Osteoblast (primary cell): ENCODE results near the gene TMEM125. TPM values are rescaled to one million over a fixed set of nuclear protein-coding genes. Genes with fewer than 3 reads are reported as not detected.

Source experiments
- DNase-seq: peaks from one replicate; pipeline ENCODE4 v3.0.0; 2011; ENCODE audit warnings: low spot score, mixed read lengths; ENCODE audit not compliant: insufficient read length; ENCODE audit errors: missing footprints
- H2AFZ ChIP-seq: 2 replicates; pipeline ENCODE4 v1.6.0; 2011; ENCODE audit warnings: mild to moderate bottlenecking, low read length
- H3K27ac ChIP-seq: 2 replicates; pipeline ENCODE4 v1.5.1; 2011; ENCODE audit warnings: mild to moderate bottlenecking, low read depth, low read length, moderate library complexity
- H3K27me3 ChIP-seq: 2 replicates; pipeline ENCODE4 v1.6.0; 2012; ENCODE audit warnings: mild to moderate bottlenecking, control low read depth, inconsistent platforms, low read length, moderate library complexity; ENCODE audit not compliant: insufficient read depth
- H3K36me3 ChIP-seq: 2 replicates; pipeline ENCODE4 v1.5.1; 2011; ENCODE audit warnings: mild to moderate bottlenecking, low read length, control low read depth, moderate library complexity; ENCODE audit not compliant: insufficient read depth
- H3K4me1 ChIP-seq: 2 replicates; pipeline ENCODE4 v1.5.1; 2011; ENCODE audit warnings: mild to moderate bottlenecking, low read length, control low read depth, moderate library complexity; ENCODE audit not compliant: insufficient read depth
- H3K4me2 ChIP-seq: 2 replicates; pipeline ENCODE4 v1.6.0; 2011; ENCODE audit warnings: mild to moderate bottlenecking, low read length; ENCODE audit not compliant: insufficient read depth
- H3K4me3 ChIP-seq: fragments of 200-600 bp; sonication (generic); 3 replicates; pipeline ENCODE4 v1.5.1; 2012; ENCODE audit warnings: mild to moderate bottlenecking, low read length, inconsistent platforms; ENCODE audit not compliant: insufficient read depth
- H3K79me2 ChIP-seq: 2 replicates; pipeline ENCODE4 v1.6.0; 2012; ENCODE audit warnings: mild to moderate bottlenecking, low read length, control low read depth, inconsistent platforms; ENCODE audit not compliant: insufficient read depth
- H3K9me3 ChIP-seq: 2 replicates; pipeline ENCODE4 v1.5.1; 2011; ENCODE audit warnings: low read depth, low read length, control low read depth
- H4K20me1 ChIP-seq: 2 replicates; pipeline ENCODE4 v1.6.0; 2012; ENCODE audit warnings: mild to moderate bottlenecking, low read length, control low read depth; ENCODE audit not compliant: insufficient read depth
- CTCF ChIP-seq: IDR thresholded peaks from 2 replicates; pipeline ENCODE4 v1.5.1; 2011; ENCODE audit warnings: mild to moderate bottlenecking, low read depth, low read length, moderate library complexity; ENCODE audit errors: extremely low read depth
- total RNA-seq: library from RNA; depleted of rRNA; stranded (reverse); fragments of >200 nt; gene quantifications from 2 replicates; pipeline ENCODE4 v1.2.3, GENCODE V29; 2012

The TMEM125 gene
- total RNA-seq, 1 donor = not detected

- Histone ChIP-seq H2AFZ (no peak overlapping the region), H3K4me2 (no peak overlapping the region), H3K4me3 (no peak overlapping the region), H3K9me3 (no peaks in the 10 kb centered on the region), H3K36me3 (no peaks in the 10 kb centered on the region), H3K79me2 (no peaks in the 10 kb centered on the region), H3K4me1 (peaks cover 22% of the 10 kb centered on the region), H4K20me1 (no peaks in the 10 kb centered on the region), H3K27me3 (peaks cover 3% of the 10 kb centered on the region), H3K27ac (no peak overlapping the region)
- no peak for TF ChIP-seq CTCF
- DNase-seq = peak; percentile 96
Measured at GRCh38 chr1:43293896-43294760, 24.3 kb downstream of the TMEM125 start.

- no peak for TF ChIP-seq CTCF
- no peak for DNase-seq
- Histone ChIP-seq H3K27me3 (peaks cover 3% of the 10 kb centered on the region), H2AFZ (no peak overlapping the region), H3K79me2 (no peaks in the 10 kb centered on the region), H3K36me3 (no peaks in the 10 kb centered on the region), H3K4me1 (peaks cover 22% of the 10 kb centered on the region), H3K4me3 (no peak overlapping the region), H3K27ac (no peak overlapping the region), H3K9me3 (no peaks in the 10 kb centered on the region), H3K4me2 (no peak overlapping the region), H4K20me1 (no peaks in the 10 kb centered on the region)
Measured at GRCh38 chr1:43294761-43295160, 25.0 kb downstream of the TMEM125 start.

GRCh38 chr1:43296207-43296606 lies 26.4 kb downstream of the TMEM125 start:
- no peaks in the 10 kb centered on the region for H3K27me3 ChIP-seq
- no peak overlapping the region for H2AFZ ChIP-seq
- no peak overlapping the region for H3K4me3 ChIP-seq
- no peaks in the 10 kb centered on the region for H4K20me1 ChIP-seq
- H3K4me1 ChIP-seq = peaks cover 22% of the 10 kb centered on the region
- no peak for TF ChIP-seq CTCF
- DNase-seq = no peak
- no peak overlapping the region for H3K27ac ChIP-seq
- no peaks in the 10 kb centered on the region for H3K9me3 ChIP-seq
- H3K79me2 ChIP-seq = no peaks in the 10 kb centered on the region
- no peak overlapping the region for H3K4me2 ChIP-seq
- H3K36me3 ChIP-seq = no peaks in the 10 kb centered on the region

- no peaks in the 10 kb centered on the region for H3K79me2 ChIP-seq
- no peak for DNase-seq
- H3K4me2 ChIP-seq = no peak overlapping the region
- H3K27me3 ChIP-seq = no peaks in the 10 kb centered on the region
- no peak for TF ChIP-seq CTCF
- peaks cover 28% of the 10 kb centered on the region for H3K4me1 ChIP-seq
- no peak overlapping the region for H3K4me3 ChIP-seq
- no peak overlapping the region for H3K27ac ChIP-seq
- no peaks in the 10 kb centered on the region for H4K20me1 ChIP-seq
- no peaks in the 10 kb centered on the region for H3K9me3 ChIP-seq
- H2AFZ ChIP-seq = no peak overlapping the region
- H3K36me3 ChIP-seq = no peaks in the 10 kb centered on the region
Measured at GRCh38 chr1:43298055-43298454, 28.3 kb downstream of the TMEM125 start.
